GM12875 (cell line): ENCODE measurements around the gene TBC1D9.
A peak's percentile ranks its signal among the peaks of the same experiment; 100 is the strongest.

Experiments
- H3K4me3 ChIP-seq: one replicate; pipeline ENCODE4 v1.5.1; 2011; ENCODE audit warnings: low read depth, low read length, control low read depth
- CTCF ChIP-seq: IDR thresholded peaks from 2 replicates; pipeline ENCODE4 v1.5.1; 2011; ENCODE audit warnings: low read depth, mild to moderate bottlenecking, control low read depth, inconsistent platforms, low read length, moderate library complexity, borderline replicate concordance; ENCODE audit not compliant: insufficient read depth

Gene TBC1D9

GRCh38 chr4:140725556-140725955 lies 30.6 kb downstream of the TBC1D9 start:
- no peak overlapping the region for H3K4me3 ChIP-seq
- no peak for TF ChIP-seq CTCF

DNA sequence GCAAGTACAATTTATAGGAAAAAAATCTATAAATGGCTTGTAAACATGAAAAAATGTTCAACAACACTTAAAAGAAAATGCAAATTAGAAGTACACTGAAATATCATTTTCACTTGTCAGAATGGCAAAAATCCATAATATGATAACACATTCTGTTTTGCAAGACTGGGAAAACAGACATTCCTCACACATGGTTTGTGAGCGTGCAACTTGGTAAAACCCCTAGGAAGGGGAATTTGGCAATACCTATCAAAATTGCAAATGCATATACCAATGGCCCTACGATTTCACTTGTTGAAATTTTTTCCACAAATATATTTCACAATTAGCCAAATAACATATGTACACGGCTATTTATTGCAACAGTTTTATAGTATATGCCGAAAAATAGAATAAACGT lies 31.4 kb downstream of the TBC1D9 start:
- TF ChIP-seq CTCF = no peak
- H3K4me3 ChIP-seq = no peak overlapping the region

GRCh38 chr4:140720387-140721304 lies 35.5 kb downstream of the TBC1D9 start:
- H3K4me3 ChIP-seq = peak overlapping the region; percentile 17
- TF ChIP-seq CTCF = no peak

DNA sequence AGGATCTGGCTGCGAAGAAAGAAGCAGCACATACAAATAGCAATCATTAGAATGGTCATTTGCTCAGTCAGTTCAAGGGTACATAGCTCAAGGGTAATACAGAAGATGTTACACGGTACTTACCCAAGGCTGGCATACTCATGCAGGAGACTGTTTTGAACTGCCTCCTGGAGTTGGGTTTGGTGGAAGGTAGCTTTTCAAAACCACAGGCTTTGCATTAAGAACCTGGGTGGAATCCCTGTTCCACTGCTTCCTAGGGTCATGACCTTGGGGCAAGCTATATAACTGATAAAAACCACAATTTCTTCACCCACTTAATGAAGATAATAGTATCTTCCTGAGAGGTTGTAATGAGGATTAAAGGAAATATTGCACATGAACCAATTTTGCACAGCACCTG lies 36.5 kb downstream of the TBC1D9 start:
- TF ChIP-seq CTCF = no peak
- H3K4me3 ChIP-seq = no peak overlapping the region

- TF ChIP-seq CTCF = no peak
- no peak overlapping the region for H3K4me3 ChIP-seq
Measured at GRCh38 chr4:140719022-140719421, 37.2 kb downstream of the TBC1D9 start.

- H3K4me3 ChIP-seq = no peak overlapping the region
- TF ChIP-seq CTCF = no peak
Measured at GRCh38 chr4:140718241-140718952, 37.8 kb downstream of the TBC1D9 start.
